ENCODE measurements around the gene PDE6G.

PDE6G gene

GRCh38 chr17:81695211-81695610, 38.9 kb upstream of the PDE6G start:
- H3K4me3 ChIP-seq (replicated peaks; ENCODE audit: low read depth, low read length): no peak overlapping the region
- peaks cover 53% of the 10 kb centered on the region for H3K36me3 ChIP-seq (ENCODE audit: control insufficient read depth, insufficient read depth, low read length)
- H3K27me3 ChIP-seq (replicated peaks; ENCODE audit: control insufficient read depth, insufficient read depth, low read length): no peaks in the 10 kb centered on the region
- no peak for DNase-seq (ENCODE audit: extremely low read depth, insufficient read length)
- no peak for TF ChIP-seq CTCF (IDR thresholded peaks at IDR 0.05; ENCODE audit: insufficient read depth, low read length, poor library complexity, severe bottlenecking)

- Histone ChIP-seq H3K27me3 (replicated peaks; ENCODE audit: control insufficient read depth, insufficient read depth, low read length) (no peaks in the 10 kb centered on the region), H3K36me3 (ENCODE audit: control insufficient read depth, insufficient read depth, low read length) (peaks cover 53% of the 10 kb centered on the region), H3K4me3 (replicated peaks; ENCODE audit: low read depth, low read length) (no peak overlapping the region)
- DNase-seq (ENCODE audit: extremely low read depth, insufficient read length): no peak
- TF ChIP-seq CTCF (IDR thresholded peaks at IDR 0.05; ENCODE audit: insufficient read depth, low read length, poor library complexity, severe bottlenecking): no peak
These were observed 38.5 kb upstream of the PDE6G start for GRCh38 chr17:81694810-81695209.

- H3K27me3 ChIP-seq (replicated peaks; ENCODE audit: control insufficient read depth, insufficient read depth, low read length): no peaks in the 10 kb centered on the region
- peak; percentile 13 for TF ChIP-seq CTCF (IDR thresholded peaks at IDR 0.05; ENCODE audit: insufficient read depth, low read length, poor library complexity, severe bottlenecking)
- peaks cover 64% of the 10 kb centered on the region for H3K36me3 ChIP-seq (ENCODE audit: control insufficient read depth, insufficient read depth, low read length)
- DNase-seq (ENCODE audit: extremely low read depth, insufficient read length): no peak
- no peak overlapping the region for H3K4me3 ChIP-seq (replicated peaks; ENCODE audit: low read depth, low read length)
These were observed 37.3 kb upstream of the PDE6G start for GRCh38 chr17:81693509-81694210.

GRCh38 chr17:81691608-81692007, 35.3 kb upstream of the PDE6G start:
- DNase-seq (ENCODE audit: extremely low read depth, insufficient read length): no peak
- TF ChIP-seq CTCF (IDR thresholded peaks at IDR 0.05; ENCODE audit: insufficient read depth, low read length, poor library complexity, severe bottlenecking): no peak
- Histone ChIP-seq H3K36me3 (ENCODE audit: control insufficient read depth, insufficient read depth, low read length) (peaks cover 72% of the 10 kb centered on the region), H3K27me3 (replicated peaks; ENCODE audit: control insufficient read depth, insufficient read depth, low read length) (no peaks in the 10 kb centered on the region), H3K4me3 (replicated peaks; ENCODE audit: low read depth, low read length) (no peak overlapping the region)

GRCh38 chr17:81691196-81691595, 34.9 kb upstream of the PDE6G start:
- no peaks in the 10 kb centered on the region for H3K27me3 ChIP-seq (replicated peaks; ENCODE audit: control insufficient read depth, insufficient read depth, low read length)
- no peak for DNase-seq (ENCODE audit: extremely low read depth, insufficient read length)
- H3K4me3 ChIP-seq (replicated peaks; ENCODE audit: low read depth, low read length): no peak overlapping the region
- peaks cover 72% of the 10 kb centered on the region for H3K36me3 ChIP-seq (ENCODE audit: control insufficient read depth, insufficient read depth, low read length)
- no peak for TF ChIP-seq CTCF (IDR thresholded peaks at IDR 0.05; ENCODE audit: insufficient read depth, low read length, poor library complexity, severe bottlenecking)

- Histone ChIP-seq H3K4me3 (replicated peaks; ENCODE audit: low read depth, low read length) (no peak overlapping the region), H3K36me3 (ENCODE audit: control insufficient read depth, insufficient read depth, low read length) (peaks cover 72% of the 10 kb centered on the region), H3K27me3 (replicated peaks; ENCODE audit: control insufficient read depth, insufficient read depth, low read length) (no peaks in the 10 kb centered on the region)
- no peak for TF ChIP-seq CTCF (IDR thresholded peaks at IDR 0.05; ENCODE audit: insufficient read depth, low read length, poor library complexity, severe bottlenecking)
- DNase-seq (ENCODE audit: extremely low read depth, insufficient read length): no peak
These were observed 34.2 kb upstream of the PDE6G start for GRCh38 chr17:81690549-81690948.

Measured in GM06990 (cell line).